PC-9 (cell line): ENCODE data around the gene SP140L. TPM values are rescaled to one million over a fixed set of nuclear protein-coding genes. Genes with fewer than 3 reads are reported as not detected.
"Not testable (repeated sequence)": the region's sequence is repeated elsewhere in the genome, so short reads cannot be mapped to it uniquely, and the experiment has no call there.

Source experiments
- BruUV-seq: library from RNA; stranded (reverse); fragments of 400-500 nt; replicated peaks from 2 replicates; lab custom pipeline; 2021; lab: Mats Ljungman, UMichigan
- CTCF ChIA-PET: fragments of 300-600 bp; sonication (Branson Sonifier 250); formaldehyde crosslinking; loops from one replicate; lab custom pipeline; 2022; ENCODE audit warnings: antibody characterized with exemption; lab: Charles Lee
- POLR2A ChIA-PET: fragments of 300-600 bp; sonication (Branson Sonifier 250); formaldehyde crosslinking; loops from one replicate; lab custom pipeline; 2022; ENCODE audit warnings: antibody characterized with exemption; ENCODE audit not compliant: unreplicated experiment; lab: Charles Lee
- DNase-seq, 2 experiments: peaks; one replicate each; pipeline versions ENCODE4 v3.0.0 to v3.0.0-alpha.2; 2015 to 2022; ENCODE audit warnings: mixed read lengths in 1 of 2
- H2AFZ ChIP-seq: fragments of 200-600 bp; sonication (generic); 2 replicates; pipeline ENCODE4 v1.8.1; 2017; ENCODE audit warnings: antibody characterized with exemption
- H3F3A ChIP-seq: fragments of 200-600 bp; sonication (generic); 2 replicates; pipeline ENCODE4 v1.8.1; 2017; ENCODE audit warnings: antibody characterized with exemption, mild to moderate bottlenecking, low read depth; ENCODE audit not compliant: insufficient read depth
- H3K27ac ChIP-seq: fragments of 200-600 bp; sonication (generic); 2 replicates; pipeline ENCODE4 v1.6.1; 2016; ENCODE audit warnings: mixed run types
- H3K27me3 ChIP-seq: fragments of 200-600 bp; sonication (generic); 2 replicates; pipeline ENCODE4 v1.6.1; 2016; ENCODE audit warnings: low read depth, mixed run types; ENCODE audit not compliant: insufficient read depth
- H3K36me3 ChIP-seq: fragments of 200-600 bp; sonication (generic); 2 replicates; pipeline ENCODE4 v1.6.1; 2016; ENCODE audit warnings: low read depth, mixed run types
- H3K4me1 ChIP-seq: fragments of 200-600 bp; sonication (generic); replicated peaks from 2 replicates; pipeline ENCODE4 v1.6.1; 2016; ENCODE audit warnings: mixed run types; ENCODE audit not compliant: insufficient read depth
- H3K4me2 ChIP-seq: fragments of 200-600 bp; sonication (generic); 2 replicates; pipeline ENCODE4 v1.6.1; 2017; ENCODE audit warnings: mixed run types
- H3K4me3 ChIP-seq: fragments of 200-600 bp; sonication (generic); 2 replicates; pipeline ENCODE4 v1.6.1; 2016; ENCODE audit warnings: mixed run types
- H3K79me2 ChIP-seq: fragments of 200-600 bp; sonication (generic); 2 replicates; pipeline ENCODE4 v1.6.1; 2017; ENCODE audit warnings: low read depth, mixed run types
- H3K9me2 ChIP-seq: fragments of 200-600 bp; sonication (generic); 2 replicates; pipeline ENCODE4 v1.8.1; 2017; ENCODE audit warnings: mild to moderate bottlenecking; ENCODE audit not compliant: insufficient read depth
- H3K9me3 ChIP-seq: fragments of 200-600 bp; sonication (generic); 2 replicates; pipeline ENCODE4 v1.8.1; 2016; ENCODE audit warnings: low read depth; ENCODE audit not compliant: insufficient read depth
- H4K20me1 ChIP-seq: fragments of 200-600 bp; sonication (generic); 2 replicates; pipeline ENCODE4 v1.8.1; 2017; ENCODE audit not compliant: insufficient read depth
- EZH2 ChIP-seq: fragments of 200-600 bp; sonication (generic); IDR thresholded peaks from 2 replicates; pipeline ENCODE4 v1.8.0; 2017; ENCODE audit warnings: antibody characterized with exemption, low read depth
- intact Hi-C: fragments of 100-400 bp; cut with micrococcal nuclease; formaldehyde crosslinking; loops from one replicate; pipeline ENCODE4 v1.10.0; 2022; ENCODE audit not compliant: unreplicated experiment
- total RNA-seq: library from RNA; stranded (reverse); gene quantifications from 2 replicates; pipeline ENCODE4 v1.2.3, GENCODE V29; 2021
- TF ChIP-seq, protein P1 (sequence below): fragments of 200-600 bp; sonication (generic); conservative IDR thresholded peaks from 2 replicates; pipeline ENCODE4 v1.6.1; 2017; ENCODE audit warnings: mixed run types, antibody characterized with exemption, mild to moderate bottlenecking, moderate library complexity

Gene SP140L
- total RNA-seq, 1 experiment from 2014 or later, result 23.6 TPM

DNA sequence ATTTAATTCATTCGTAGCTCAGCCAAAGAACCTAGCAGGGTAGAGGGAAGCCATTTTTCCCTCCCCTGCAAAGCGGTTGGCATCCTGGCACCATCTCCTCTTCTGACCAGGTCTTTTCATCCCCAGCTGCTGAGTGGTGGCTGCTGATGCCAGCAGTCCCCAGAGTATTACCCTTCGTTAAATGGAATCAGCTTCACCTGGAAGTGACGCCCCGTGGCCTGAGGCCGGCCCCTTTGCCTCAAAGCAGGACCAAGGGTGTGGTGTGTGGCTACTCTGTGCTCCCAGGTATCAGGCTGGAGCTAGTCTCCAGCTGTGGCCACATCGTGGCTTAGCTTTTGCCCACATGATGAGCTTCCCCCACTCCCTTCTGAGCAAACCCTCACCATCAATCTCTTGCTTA lies 76.8 kb downstream of the SP140L start:
- Histone ChIP-seq H3K4me3 (no peak overlapping the region), H4K20me1 (no peaks in the 10 kb centered on the region), H3K4me2 (no peak overlapping the region), H3K4me1 (no peaks in the 10 kb centered on the region), H3K9me3 (no peaks in the 10 kb centered on the region), H3K27me3 (no peaks in the 10 kb centered on the region), H3K79me2 (no peaks in the 10 kb centered on the region), H3K9me2 (no peaks in the 10 kb centered on the region), H3K36me3 (no peaks in the 10 kb centered on the region), H2AFZ (no peak overlapping the region), H3K27ac (no peak overlapping the region), H3F3A (no peaks in the 10 kb centered on the region)
- DNase-seq, result no peak
- CTCF ChIA-PET, result interaction anchor here (0.7 kb wide), 1 partner anchor 16 kb away, joined by 7 read pairs; no protein-coding TSS in a partner anchor
- TF ChIP-seq, protein P1, sequence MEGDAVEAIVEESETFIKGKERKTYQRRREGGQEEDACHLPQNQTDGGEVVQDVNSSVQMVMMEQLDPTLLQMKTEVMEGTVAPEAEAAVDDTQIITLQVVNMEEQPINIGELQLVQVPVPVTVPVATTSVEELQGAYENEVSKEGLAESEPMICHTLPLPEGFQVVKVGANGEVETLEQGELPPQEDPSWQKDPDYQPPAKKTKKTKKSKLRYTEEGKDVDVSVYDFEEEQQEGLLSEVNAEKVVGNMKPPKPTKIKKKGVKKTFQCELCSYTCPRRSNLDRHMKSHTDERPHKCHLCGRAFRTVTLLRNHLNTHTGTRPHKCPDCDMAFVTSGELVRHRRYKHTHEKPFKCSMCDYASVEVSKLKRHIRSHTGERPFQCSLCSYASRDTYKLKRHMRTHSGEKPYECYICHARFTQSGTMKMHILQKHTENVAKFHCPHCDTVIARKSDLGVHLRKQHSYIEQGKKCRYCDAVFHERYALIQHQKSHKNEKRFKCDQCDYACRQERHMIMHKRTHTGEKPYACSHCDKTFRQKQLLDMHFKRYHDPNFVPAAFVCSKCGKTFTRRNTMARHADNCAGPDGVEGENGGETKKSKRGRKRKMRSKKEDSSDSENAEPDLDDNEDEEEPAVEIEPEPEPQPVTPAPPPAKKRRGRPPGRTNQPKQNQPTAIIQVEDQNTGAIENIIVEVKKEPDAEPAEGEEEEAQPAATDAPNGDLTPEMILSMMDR, result no peak
- no peak for TF ChIP-seq EZH2
- intact Hi-C loops, result no loop called here
- POLR2A ChIA-PET, result interaction anchor here (0.6 kb wide), 1 partner anchor 1677 kb away, joined by 3 read pairs; no protein-coding TSS in a partner anchor
- no TSS peak for BruUV-seq

DNA sequence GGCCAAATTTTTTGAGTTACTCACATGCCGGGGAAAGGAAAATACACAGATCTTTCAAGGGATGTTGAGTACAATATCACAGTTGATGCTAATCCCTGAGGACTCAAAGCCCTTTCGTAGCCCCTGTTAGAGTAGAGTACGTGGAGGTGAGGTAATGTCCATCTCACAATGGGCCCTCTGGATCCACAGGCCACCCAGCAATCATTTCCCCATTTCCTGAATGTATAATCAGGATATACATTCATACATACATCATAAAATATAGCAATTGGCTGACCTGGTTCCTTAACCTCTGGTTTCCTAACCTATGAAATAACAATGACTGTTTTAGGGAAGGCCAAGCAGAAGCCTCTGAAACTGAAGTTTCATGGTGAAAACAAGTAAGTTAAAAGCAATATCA lies 78.8 kb downstream of the SP140L start:
- Histone ChIP-seq H3K4me1 (no peaks in the 10 kb centered on the region), H3K27ac (no peak overlapping the region), H2AFZ (no peak overlapping the region), H4K20me1 (no peaks in the 10 kb centered on the region), H3K9me2 (no peaks in the 10 kb centered on the region), H3K9me3 (no peaks in the 10 kb centered on the region), H3K27me3 (no peaks in the 10 kb centered on the region), H3K4me3 (no peak overlapping the region), H3F3A (no peaks in the 10 kb centered on the region), H3K79me2 (no peaks in the 10 kb centered on the region), H3K36me3 (no peaks in the 10 kb centered on the region), H3K4me2 (no peak overlapping the region)
- no TSS peak for BruUV-seq
- POLR2A ChIA-PET, result no interaction called here
- no peak for DNase-seq
- TF ChIP-seq, protein P1, result no peak
- no peak for TF ChIP-seq EZH2
- CTCF ChIA-PET, result no interaction called here
- intact Hi-C loops, result no loop called here

DNA sequence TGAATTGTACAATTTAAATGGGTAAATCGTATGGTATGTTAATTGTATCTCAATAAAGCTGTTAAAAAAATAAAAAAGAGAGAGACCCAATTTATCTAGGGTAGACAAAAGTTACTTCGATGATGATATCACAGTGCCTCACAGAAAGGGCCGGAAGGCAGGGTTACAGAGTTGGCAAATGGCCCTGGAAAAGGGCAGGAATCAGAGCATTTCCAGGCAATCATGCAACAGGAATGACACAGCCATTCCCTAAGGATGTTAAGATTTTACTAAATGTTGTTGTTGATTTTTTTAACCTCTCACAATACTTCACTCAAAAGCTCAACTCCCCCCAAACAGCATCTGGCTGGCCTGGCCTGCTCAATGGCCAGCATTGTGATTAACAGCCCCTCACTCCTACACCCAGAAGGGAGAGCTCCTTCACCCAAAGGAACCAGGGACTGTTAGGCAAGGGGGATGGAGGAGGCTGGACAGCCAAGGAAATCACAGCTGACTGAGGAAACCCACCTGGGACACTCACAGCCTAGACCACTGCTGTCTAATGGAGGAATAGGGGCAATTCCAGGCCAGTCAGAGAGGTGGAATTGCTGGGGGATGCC lies 81.3 kb downstream of the SP140L start:
- Histone ChIP-seq H3K4me1 (peaks cover 4% of the 10 kb centered on the region; the same call in 1 of the 2 replicates), H3K9me3 (no peaks in the 10 kb centered on the region), H3K9me2 (no peaks in the 10 kb centered on the region), H3K4me2 (no peak overlapping the region), H2AFZ (no peak overlapping the region), H3F3A (no peaks in the 10 kb centered on the region), H3K79me2 (no peaks in the 10 kb centered on the region), H4K20me1 (no peaks in the 10 kb centered on the region), H3K4me3 (no peak overlapping the region), H3K36me3 (no peaks in the 10 kb centered on the region), H3K27me3 (no peaks in the 10 kb centered on the region), H3K27ac (no peak overlapping the region)
- intact Hi-C loops, result no loop called here
- no TSS peak for BruUV-seq
- TF ChIP-seq, protein P1, result no peak
- TF ChIP-seq EZH2, result no peak
- CTCF ChIA-PET, result no interaction called here
- POLR2A ChIA-PET, result no interaction called here
- no peak for DNase-seq

DNA sequence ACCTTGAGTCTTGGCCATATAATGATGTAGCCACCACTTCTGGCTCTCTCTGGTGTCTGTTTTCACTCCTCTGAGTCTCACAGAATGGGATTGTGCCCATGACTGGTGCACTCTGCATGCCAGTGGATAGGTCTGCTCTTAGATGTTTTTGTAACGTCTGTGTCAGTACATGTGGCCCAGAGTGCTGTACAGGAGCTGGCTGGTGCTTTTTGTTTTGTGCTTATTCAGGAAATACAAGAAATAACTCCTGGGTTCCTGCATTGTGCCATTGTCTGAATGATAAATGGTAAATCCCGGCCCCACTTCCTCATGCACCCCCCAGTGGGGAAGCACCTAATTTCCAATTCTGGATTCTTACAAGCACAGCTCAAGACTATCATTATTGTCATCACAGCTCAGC lies 82.3 kb downstream of the SP140L start:
- H3K79me2 ChIP-seq, H3F3A ChIP-seq, H3K4me2 ChIP-seq, H3K36me3 ChIP-seq, H3K4me1 ChIP-seq, H3K4me3 ChIP-seq, BruUV-seq, H2AFZ ChIP-seq, H3K27me3 ChIP-seq, H4K20me1 ChIP-seq, intact Hi-C loops, H3K9me3 ChIP-seq, POLR2A ChIA-PET, H3K27ac ChIP-seq, DNase-seq, H3K9me2 ChIP-seq: not testable (repeated sequence)
- CTCF ChIA-PET, result interaction anchor here (0.6 kb wide), 1 partner anchor 647 kb away, joined by 4 read pairs; no protein-coding TSS in a partner anchor
